Liver (tissue), 9 donors: ENCODE measurements around the gene BTF3. TPM values are rescaled to one million over a fixed set of nuclear protein-coding genes. Genes with fewer than 3 reads are reported as not detected.

Experiments used
- DNase-seq: peaks from one replicate; pipeline ENCODE4 v3.0.0-alpha.2; 2017; ENCODE audit warnings: low spot score
- H3K27ac ChIP-seq, 2 donors: one replicate each; pipeline ENCODE4 v1.7.0; 2013; ENCODE audit warnings: inconsistent platforms in 2 of 2, low read length in 2 of 2, control low read depth in 1 of 2, low read depth in 1 of 2, mild to moderate bottlenecking in 1 of 2
- H3K27me3 ChIP-seq, 4 donors: one replicate each; pipeline versions ENCODE4 v1.6.1 to v1.7.0; 2013; ENCODE audit warnings: low read length in 3 of 4, inconsistent platforms in 1 of 4, mild to moderate bottlenecking in 1 of 4, moderate library complexity in 1 of 4; ENCODE audit not compliant: control insufficient read depth in 4 of 4, insufficient read depth in 4 of 4
- H3K36me3 ChIP-seq, 4 donors: one replicate each; pipeline versions ENCODE4 v1.6.1 to v1.7.0; 2013; ENCODE audit warnings: low read length in 3 of 4, mild to moderate bottlenecking in 3 of 4, low read depth in 1 of 4, moderate library complexity in 1 of 4; ENCODE audit not compliant: control insufficient read depth in 4 of 4, insufficient read depth in 3 of 4
- H3K4me1 ChIP-seq, 4 donors: one replicate each; pipeline versions ENCODE4 v1.6.1 to v1.7.0; 2013; ENCODE audit warnings: low read length in 3 of 4, mild to moderate bottlenecking in 3 of 4, moderate library complexity in 1 of 4; ENCODE audit not compliant: control insufficient read depth in 4 of 4, insufficient read depth in 4 of 4
- H3K4me3 ChIP-seq, 3 donors: one replicate each; pipeline versions ENCODE4 v1.6.1 to v1.7.0; 2013; ENCODE audit warnings: low read length in 3 of 3, control low read depth in 1 of 3, low read depth in 1 of 3, mild to moderate bottlenecking in 1 of 3
- H3K9ac ChIP-seq, 2 donors: one replicate each; pipeline ENCODE4 v1.7.0; 2013; ENCODE audit warnings: low read length in 2 of 2, mild to moderate bottlenecking in 2 of 2, moderate library complexity in 2 of 2, control low read depth in 1 of 2, low read depth in 1 of 2
- H3K9me3 ChIP-seq, 4 donors: one replicate each; pipeline versions ENCODE4 v1.6.1 to v1.7.0; 2013; ENCODE audit warnings: low read length in 3 of 4; ENCODE audit not compliant: control insufficient read depth in 4 of 4
- ATF3 ChIP-seq: IDR thresholded peaks from 2 replicates; pipeline ENCODE4 v1.6.1; 2016; ENCODE audit warnings: antibody characterized with exemption
- CTCF ChIP-seq: fragments of 150-350 bp; IDR thresholded peaks from 2 replicates; pipeline ENCODE4 v1.5.1; 2017; ENCODE audit warnings: improper control_type of control experiment, low read depth, low read length; ENCODE audit not compliant: missing input control
- EGR1 ChIP-seq, 2 donors: IDR thresholded peaks; 2 replicates each; pipeline ENCODE4 v1.6.1; 2016 to 2018; ENCODE audit warnings: antibody characterized with exemption in 2 of 2, low read depth in 2 of 2
- FOXA1 ChIP-seq: IDR thresholded peaks from 2 replicates; pipeline ENCODE4 v1.6.1; 2016; ENCODE audit warnings: antibody characterized with exemption
- FOXA2 ChIP-seq: IDR thresholded peaks from 2 replicates; pipeline ENCODE4 v1.6.1; 2016; ENCODE audit warnings: antibody characterized with exemption
- GABPA ChIP-seq, 2 donors: IDR thresholded peaks in 1 of 2; conservative IDR thresholded peaks in 1 of 2; 2 replicates each; pipeline ENCODE4 v1.6.1; 2016; ENCODE audit warnings: antibody characterized with exemption in 2 of 2, mild to moderate bottlenecking in 1 of 2, moderate library complexity in 1 of 2
- HNF4A ChIP-seq, 2 donors: conservative IDR thresholded peaks; 2 replicates each; pipeline ENCODE4 v1.6.1; 2016; ENCODE audit warnings: antibody characterized with exemption in 2 of 2, mild to moderate bottlenecking in 2 of 2
- HNF4G ChIP-seq: IDR thresholded peaks from 2 replicates; pipeline ENCODE4 v1.6.1; 2016; ENCODE audit warnings: antibody characterized with exemption
- JUND ChIP-seq, 2 donors: IDR thresholded peaks; 2 replicates each; pipeline ENCODE4 v1.6.1; 2016; ENCODE audit warnings: antibody characterized with exemption in 2 of 2
- MAX ChIP-seq: IDR thresholded peaks from 2 replicates; pipeline ENCODE4 v1.6.1; 2016; ENCODE audit warnings: antibody characterized with exemption
- NR2F2 ChIP-seq: IDR thresholded peaks from 2 replicates; pipeline ENCODE4 v1.6.1; 2016; ENCODE audit warnings: antibody characterized with exemption
- REST ChIP-seq: IDR thresholded peaks from 2 replicates; pipeline ENCODE4 v1.6.1; 2016; ENCODE audit warnings: antibody characterized with exemption, mild to moderate bottlenecking
- RXRA ChIP-seq, 2 donors: IDR thresholded peaks; 2 replicates each; pipeline ENCODE4 v1.6.1; 2017 to 2018; ENCODE audit warnings: antibody characterized with exemption in 2 of 2, mild to moderate bottlenecking in 1 of 2
- SP1 ChIP-seq: IDR thresholded peaks from 2 replicates; pipeline ENCODE4 v1.6.1; 2018; ENCODE audit warnings: antibody characterized with exemption, mild to moderate bottlenecking
- TAF1 ChIP-seq: conservative IDR thresholded peaks from 2 replicates; pipeline ENCODE4 v1.6.1; 2016; ENCODE audit warnings: antibody characterized with exemption, mild to moderate bottlenecking
- YY1 ChIP-seq: IDR thresholded peaks from 2 replicates; pipeline ENCODE4 v1.6.1; 2016; ENCODE audit warnings: antibody characterized with exemption, mild to moderate bottlenecking
- ZBTB33 ChIP-seq: IDR thresholded peaks from 2 replicates; pipeline ENCODE4 v1.6.1; 2016; ENCODE audit warnings: antibody characterized with exemption
- WGBS: extraction: QIAGEN DNeasy Blood & Tissue Kit; methylation state at CpG from one replicate; pipeline ENCODE4 v1.1.7; 2013; 5-methylcytosine and 5-hydroxymethylcytosine counted together
- polyA plus RNA-seq, 2 donors: library from polyadenylated mRNA; stranded (reverse) in 1 of 2; unstranded in 1 of 2; fragments of 200-250 nt in 1 of 2; fragments of >200 nt in 1 of 2; fragmentation: Nextera tagmentation in 1 of 2; extraction: Ambion mirVana in 1 of 2; gene quantifications; one replicate each; pipeline versions ENCODE4 v1.2.1 to v1.2.3, GENCODE V29; 2013 to 2015
- total RNA-seq, 2 donors: library from RNA; depleted of rRNA; stranded (reverse); fragments of >200 nt; gene quantifications; one replicate each; pipeline ENCODE4 v1.2.3, GENCODE V29; 2014
- donor health status: healthy.
- donor health status: healthy.
- donor health status: healthy.
- donor health status: healthy.
- donor health status: healthy.

Gene BTF3
- total and polyA plus RNA-seq, 4 donors = 97.5 to 246 (median 213) TPM

GRCh38 chr5:73522989-73523388, 24.7 kb downstream of the BTF3 start:
- H3K9me3 ChIP-seq = no peaks in the 10 kb centered on the region
- H3K9ac ChIP-seq = no peak overlapping the region
- no peak for DNase-seq
- no peaks in the 10 kb centered on the region for H3K4me1 ChIP-seq
- WGBS = 89% methylated on average over 7 of the region's 7 CpGs
- TF ChIP-seq CTCF (no peak), FOXA2 (no peak), ZBTB33 (no peak), MAX (no peak), RXRA (IDR thresholded peaks at IDR 0.05) (no peak), HNF4A (conservative IDR thresholded peaks at IDR 0.05) (no peak), ATF3 (no peak), REST (no peak), SP1 (no peak), TAF1 (no peak), NR2F2 (no peak), YY1 (no peak), JUND (IDR thresholded peaks at IDR 0.05) (no peak), FOXA1 (no peak), GABPA (IDR thresholded peaks at IDR 0.05 in 1 of 2, conservative IDR thresholded peaks at IDR 0.05 in 1 of 2) (no peak), HNF4G (no peak), EGR1 (IDR thresholded peaks at IDR 0.05; ENCODE audit: low read depth in 2 of 2) (no peak)
- no peak overlapping the region for H3K27ac ChIP-seq
- H3K4me3 ChIP-seq = no peak overlapping the region
- H3K27me3 ChIP-seq = no peaks in the 10 kb centered on the region
- no peaks in the 10 kb centered on the region for H3K36me3 ChIP-seq

- Histone ChIP-seq H3K9me3 (no peaks in the 10 kb centered on the region), H3K27me3 (no peaks in the 10 kb centered on the region), H3K4me3 (no peak overlapping the region), H3K36me3 (no peaks in the 10 kb centered on the region), H3K27ac (no peak overlapping the region), H3K4me1 (no peaks in the 10 kb centered on the region), H3K9ac (no peak overlapping the region)
- WGBS = 80% methylated on average over 1 of the region's 1 CpG
- TF ChIP-seq EGR1 (IDR thresholded peaks at IDR 0.05; ENCODE audit: low read depth in 2 of 2) = no peak
- no peak for TF ChIP-seq JUND (IDR thresholded peaks at IDR 0.05)
- no peak for TF ChIP-seq FOXA1
- TF ChIP-seq HNF4G = no peak
- TF ChIP-seq FOXA2 = no peak
- TF ChIP-seq NR2F2 = no peak
- no peak for TF ChIP-seq RXRA (IDR thresholded peaks at IDR 0.05)
- no peak for TF ChIP-seq HNF4A (conservative IDR thresholded peaks at IDR 0.05)
- no peak for TF ChIP-seq YY1
- TF ChIP-seq MAX = no peak
- no peak for TF ChIP-seq CTCF
- DNase-seq = no peak
These were observed 25.6 kb downstream of the BTF3 start for GRCh38 chr5:73523861-73524260.
